ENCODE measurements around the gene SPINT1. TPM values are rescaled to one million over a fixed set of nuclear protein-coding genes. Genes with fewer than 3 reads are reported as not detected.

SPINT1 gene
- total RNA-seq, 1 experiment from 2014 or later, result 177 TPM

DNA sequence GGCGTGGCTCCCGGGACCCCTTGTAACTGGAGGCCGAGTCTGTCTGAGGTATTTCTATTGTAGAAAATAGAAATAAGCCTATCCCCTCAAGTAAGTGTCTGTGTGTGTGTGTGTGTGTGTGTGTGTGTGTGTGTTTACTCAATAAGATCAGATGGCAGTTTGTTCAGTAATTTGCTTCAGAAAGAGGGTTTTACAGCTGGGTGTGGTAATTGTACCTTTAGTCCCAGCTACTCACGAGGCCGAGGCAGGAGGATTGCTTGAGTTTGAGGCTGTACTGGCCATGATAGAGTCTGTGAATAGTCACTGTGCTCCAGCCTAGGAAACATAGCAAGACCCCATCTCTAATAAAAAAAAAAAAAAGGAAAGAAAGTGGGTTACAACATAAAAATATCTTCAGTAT, 8.7 kb downstream of the SPINT1 start:
- no peak for TF ChIP-seq EZH2 (IDR thresholded peaks at IDR 0.05; ENCODE audit: low read length, unreplicated experiment)
- no peak for TF ChIP-seq EZH2phosphoT487 (IDR thresholded peaks at IDR 0.05; ENCODE audit: borderline replicate concordance, low read length)
- TF ChIP-seq, protein P1, sequence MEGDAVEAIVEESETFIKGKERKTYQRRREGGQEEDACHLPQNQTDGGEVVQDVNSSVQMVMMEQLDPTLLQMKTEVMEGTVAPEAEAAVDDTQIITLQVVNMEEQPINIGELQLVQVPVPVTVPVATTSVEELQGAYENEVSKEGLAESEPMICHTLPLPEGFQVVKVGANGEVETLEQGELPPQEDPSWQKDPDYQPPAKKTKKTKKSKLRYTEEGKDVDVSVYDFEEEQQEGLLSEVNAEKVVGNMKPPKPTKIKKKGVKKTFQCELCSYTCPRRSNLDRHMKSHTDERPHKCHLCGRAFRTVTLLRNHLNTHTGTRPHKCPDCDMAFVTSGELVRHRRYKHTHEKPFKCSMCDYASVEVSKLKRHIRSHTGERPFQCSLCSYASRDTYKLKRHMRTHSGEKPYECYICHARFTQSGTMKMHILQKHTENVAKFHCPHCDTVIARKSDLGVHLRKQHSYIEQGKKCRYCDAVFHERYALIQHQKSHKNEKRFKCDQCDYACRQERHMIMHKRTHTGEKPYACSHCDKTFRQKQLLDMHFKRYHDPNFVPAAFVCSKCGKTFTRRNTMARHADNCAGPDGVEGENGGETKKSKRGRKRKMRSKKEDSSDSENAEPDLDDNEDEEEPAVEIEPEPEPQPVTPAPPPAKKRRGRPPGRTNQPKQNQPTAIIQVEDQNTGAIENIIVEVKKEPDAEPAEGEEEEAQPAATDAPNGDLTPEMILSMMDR (conservative IDR thresholded peaks at IDR 0.05; ENCODE audit: low read depth, low read length), result no peak
- Histone ChIP-seq H3K4me2 (ENCODE audit: low read length) (no peak overlapping the region), H4K20me1 (ENCODE audit: low read length) (peaks cover 8% of the 10 kb centered on the region; the same call in 1 of the 2 replicates), H3K79me2 (ENCODE audit: low read length) (peaks cover 41% of the 10 kb centered on the region), H3K27ac (ENCODE audit: low read length) (no peak overlapping the region), H3K4me1 (ENCODE audit: insufficient read depth, low read length) (peaks cover 25% of the 10 kb centered on the region), H3K27me3 (ENCODE audit: low read length) (no peaks in the 10 kb centered on the region), H3K9ac (ENCODE audit: low read length) (no peak overlapping the region), H3K9me3 (ENCODE audit: low read length) (no peaks in the 10 kb centered on the region), H3K4me3 (ENCODE audit: low read length) (no peak overlapping the region), H3F3A (ENCODE audit: low read length, unreplicated experiment) (peaks cover 9% of the 10 kb centered on the region), H2AFZ (ENCODE audit: low read length) (no peak overlapping the region), H3K36me3 (ENCODE audit: low read depth, low read length) (peaks cover 41% of the 10 kb centered on the region; the same call in 1 of the 2 replicates), H3K9me2 (replicated peaks; ENCODE audit: low read length) (no peaks in the 10 kb centered on the region)
- ChIA-PET CTCF (interaction anchor here (0.7 to 1.0 kb wide), 2 partner anchors 38 to 106 kb away, joined by 6 to 10 read pairs; no protein-coding TSS in a partner anchor), POLR2A (ENCODE audit: unreplicated experiment) (no interaction called here)
- BruUV-seq (replicated peaks), result no TSS peak
- ATAC-seq (peak; percentile 10; the same call in 1 of the 2 replicates), DNase-seq (no peak)
- intact Hi-C loops (cut with micrococcal nuclease), result no loop called here

DNA sequence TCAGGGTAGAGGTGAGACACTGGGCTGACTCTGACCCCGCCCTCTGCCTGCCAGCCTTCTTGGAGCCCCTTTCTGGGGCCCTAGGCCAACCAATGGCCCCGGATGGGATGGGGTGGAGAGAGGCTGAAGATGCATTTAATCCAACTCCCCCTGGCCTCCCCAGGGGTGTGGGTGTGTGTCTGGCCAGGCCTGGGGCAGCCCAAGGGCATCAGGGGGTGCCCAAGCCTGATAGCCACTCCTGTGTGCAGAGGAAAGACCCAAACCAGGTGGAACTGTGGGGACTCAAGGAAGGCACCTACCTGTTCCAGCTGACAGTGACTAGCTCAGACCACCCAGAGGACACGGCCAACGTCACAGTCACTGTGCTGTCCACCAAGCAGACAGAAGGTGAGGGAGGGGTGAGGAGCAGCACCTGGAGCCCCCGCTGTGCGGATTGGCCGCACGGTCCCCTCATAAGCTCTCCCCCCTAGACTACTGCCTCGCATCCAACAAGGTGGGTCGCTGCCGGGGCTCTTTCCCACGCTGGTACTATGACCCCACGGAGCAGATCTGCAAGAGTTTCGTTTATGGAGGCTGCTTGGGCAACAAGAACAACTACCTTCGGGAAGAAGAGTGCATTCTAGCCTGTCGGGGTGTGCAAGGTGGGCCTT, 9.5 kb downstream of the SPINT1 start:
- Histone ChIP-seq H3K27me3 (ENCODE audit: low read length) (no peaks in the 10 kb centered on the region), H3K4me2 (ENCODE audit: low read length) (no peak overlapping the region), H3K9ac (ENCODE audit: low read length) (no peak overlapping the region), H3K79me2 (ENCODE audit: low read length) (peaks cover 33% of the 10 kb centered on the region), H3K36me3 (ENCODE audit: low read depth, low read length) (peaks cover 44% of the 10 kb centered on the region), H3K4me3 (ENCODE audit: low read length) (no peak overlapping the region), H3K9me3 (ENCODE audit: low read length) (no peaks in the 10 kb centered on the region), H4K20me1 (ENCODE audit: low read length) (no peaks in the 10 kb centered on the region), H3K4me1 (ENCODE audit: insufficient read depth, low read length) (peaks cover 23% of the 10 kb centered on the region), H2AFZ (ENCODE audit: low read length) (no peak overlapping the region), H3K27ac (ENCODE audit: low read length) (no peak overlapping the region), H3F3A (ENCODE audit: low read length, unreplicated experiment) (peaks cover 9% of the 10 kb centered on the region), H3K9me2 (replicated peaks; ENCODE audit: low read length) (no peaks in the 10 kb centered on the region)
- intact Hi-C loops (cut with micrococcal nuclease), result no loop called here
- TF ChIP-seq EZH2 (IDR thresholded peaks at IDR 0.05; ENCODE audit: low read length, unreplicated experiment) (no peak), EZH2phosphoT487 (IDR thresholded peaks at IDR 0.05; ENCODE audit: borderline replicate concordance, low read length) (no peak)
- TF ChIP-seq, protein P1 (conservative IDR thresholded peaks at IDR 0.05; ENCODE audit: low read depth, low read length), result no peak
- BruUV-seq (replicated peaks), result TSS peak; percentile 3
- ATAC-seq (no peak), DNase-seq (no peak)
- ChIA-PET CTCF (no interaction called here), POLR2A (ENCODE audit: unreplicated experiment) (no interaction called here)

DNA sequence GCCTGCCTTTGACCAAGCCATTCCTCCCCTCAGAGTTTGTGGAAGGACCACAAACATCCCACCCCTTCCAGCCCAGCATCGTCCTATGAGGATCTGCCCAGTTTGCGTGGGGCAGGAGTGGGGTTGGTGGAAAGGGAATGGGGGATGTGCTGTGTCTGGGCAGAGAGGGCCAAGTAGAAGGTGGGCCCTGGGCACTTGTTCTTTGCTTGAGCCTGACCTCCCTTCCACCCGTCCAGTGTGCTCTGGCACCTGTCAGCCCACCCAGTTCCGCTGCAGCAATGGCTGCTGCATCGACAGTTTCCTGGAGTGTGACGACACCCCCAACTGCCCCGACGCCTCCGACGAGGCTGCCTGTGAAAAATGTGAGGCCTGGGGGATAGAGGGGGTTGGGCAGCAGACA, 10.3 kb downstream of the SPINT1 start:
- H3K27me3 ChIP-seq (ENCODE audit: low read length), result no peaks in the 10 kb centered on the region
- peaks cover 26% of the 10 kb centered on the region for H3K79me2 ChIP-seq (ENCODE audit: low read length)
- H3K4me2 ChIP-seq (ENCODE audit: low read length), result no peak overlapping the region
- no peaks in the 10 kb centered on the region for H3K9me2 ChIP-seq (replicated peaks; ENCODE audit: low read length)
- peaks cover 9% of the 10 kb centered on the region for H3F3A ChIP-seq (ENCODE audit: low read length, unreplicated experiment)
- DNase-seq (no peak), ATAC-seq (no peak)
- TF ChIP-seq, protein P1 (conservative IDR thresholded peaks at IDR 0.05; ENCODE audit: low read depth, low read length), result no peak
- TF ChIP-seq EZH2phosphoT487 (IDR thresholded peaks at IDR 0.05; ENCODE audit: borderline replicate concordance, low read length) (no peak), EZH2 (IDR thresholded peaks at IDR 0.05; ENCODE audit: low read length, unreplicated experiment) (no peak)
- no peaks in the 10 kb centered on the region for H4K20me1 ChIP-seq (ENCODE audit: low read length)
- H3K27ac ChIP-seq (ENCODE audit: low read length), result no peak overlapping the region
- H3K9me3 ChIP-seq (ENCODE audit: low read length), result no peaks in the 10 kb centered on the region
- no peak overlapping the region for H2AFZ ChIP-seq (ENCODE audit: low read length)
- H3K9ac ChIP-seq (ENCODE audit: low read length), result no peak overlapping the region
- ChIA-PET POLR2A (ENCODE audit: unreplicated experiment) (no interaction called here), CTCF (no interaction called here)
- H3K4me3 ChIP-seq (ENCODE audit: low read length), result no peak overlapping the region
- peaks cover 23% of the 10 kb centered on the region for H3K4me1 ChIP-seq (ENCODE audit: insufficient read depth, low read length)
- intact Hi-C loops (cut with micrococcal nuclease), result no loop called here
- BruUV-seq (replicated peaks), result no TSS peak
- peaks cover 44% of the 10 kb centered on the region for H3K36me3 ChIP-seq (ENCODE audit: low read depth, low read length)
